HG02588 (cell line): ENCODE results near the gene COG5.

Experiments used
- ATAC-seq: cut with Tn5 transposase; IDR thresholded peaks from one replicate; pipeline ENCODE4 v1.9.1; 2021; ENCODE audit warnings: mild to moderate bottlenecking, moderate library complexity; ENCODE audit not compliant: unreplicated experiment

COG5 gene

DNA sequence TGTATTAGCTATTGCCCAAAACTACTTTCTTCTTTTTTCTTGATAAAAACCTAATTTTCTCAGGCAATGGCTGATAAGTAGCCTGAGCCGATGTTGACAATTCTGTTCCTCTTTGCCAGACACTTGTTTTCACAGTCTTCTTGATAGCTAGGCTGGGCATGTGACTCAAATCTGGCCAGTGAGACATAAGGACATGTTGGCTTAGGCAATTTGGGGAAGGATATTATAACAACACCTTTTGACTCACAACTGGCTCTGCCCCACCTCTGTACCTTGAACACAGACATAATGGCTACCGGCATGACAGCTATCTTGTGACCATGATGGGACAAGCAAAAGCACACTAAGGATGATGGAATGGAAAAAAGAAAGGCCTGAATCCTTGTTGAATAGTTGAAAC is 166.7 kb downstream of the COG5 start:
- ATAC-seq: no peak

GRCh38 chr7:107396081-107396480 is 167.6 kb downstream of the COG5 start:
- ATAC-seq: no peak

- ATAC-seq: no peak
Measured at GRCh38 chr7:107394831-107395230, 168.9 kb downstream of the COG5 start.

- ATAC-seq: no peak
Measured at GRCh38 chr7:107394276-107394675, 169.4 kb downstream of the COG5 start.

DNA sequence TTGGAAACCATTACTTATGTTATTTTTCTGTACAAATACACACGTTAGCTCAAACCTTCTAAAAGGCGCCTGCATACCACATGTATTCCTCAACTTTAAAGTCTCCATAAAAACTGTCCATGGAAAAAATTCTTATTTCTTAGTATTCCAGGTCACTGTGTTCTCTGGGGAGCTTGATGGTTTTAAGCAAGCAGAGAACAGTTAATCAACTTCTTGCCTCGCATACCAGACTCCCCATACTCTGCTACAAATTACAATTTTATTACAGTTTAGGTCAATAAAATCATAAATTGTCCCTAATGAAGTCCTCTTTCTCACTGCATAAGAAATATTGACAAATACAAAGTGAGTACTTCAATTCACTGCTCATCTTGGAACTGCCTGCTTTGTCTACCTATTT is 170.9 kb downstream of the COG5 start:
- no peak for ATAC-seq

DNA sequence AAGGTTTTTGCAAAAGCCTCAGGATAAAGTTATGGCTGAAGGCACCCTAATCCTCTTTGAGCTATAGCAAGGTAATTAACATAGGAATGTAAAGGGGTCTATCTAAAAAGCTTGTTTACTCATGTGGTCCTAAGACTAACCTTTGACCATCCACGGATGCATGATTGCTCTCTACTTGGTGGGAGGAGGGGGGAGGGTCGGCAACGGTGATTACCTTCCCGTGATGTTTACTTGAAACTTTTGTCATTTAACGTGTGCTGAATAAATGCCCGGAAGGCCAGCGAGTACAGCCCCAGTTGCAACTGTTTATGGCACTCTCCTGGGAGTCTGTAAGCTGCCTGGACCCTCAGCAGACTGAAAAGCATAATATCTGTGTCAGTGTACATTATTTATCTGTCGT is 172.8 kb downstream of the COG5 start:
- ATAC-seq: no peak

- ATAC-seq: no peak
Measured at GRCh38 chr7:107388604-107389003, 175.1 kb downstream of the COG5 start.

DNA sequence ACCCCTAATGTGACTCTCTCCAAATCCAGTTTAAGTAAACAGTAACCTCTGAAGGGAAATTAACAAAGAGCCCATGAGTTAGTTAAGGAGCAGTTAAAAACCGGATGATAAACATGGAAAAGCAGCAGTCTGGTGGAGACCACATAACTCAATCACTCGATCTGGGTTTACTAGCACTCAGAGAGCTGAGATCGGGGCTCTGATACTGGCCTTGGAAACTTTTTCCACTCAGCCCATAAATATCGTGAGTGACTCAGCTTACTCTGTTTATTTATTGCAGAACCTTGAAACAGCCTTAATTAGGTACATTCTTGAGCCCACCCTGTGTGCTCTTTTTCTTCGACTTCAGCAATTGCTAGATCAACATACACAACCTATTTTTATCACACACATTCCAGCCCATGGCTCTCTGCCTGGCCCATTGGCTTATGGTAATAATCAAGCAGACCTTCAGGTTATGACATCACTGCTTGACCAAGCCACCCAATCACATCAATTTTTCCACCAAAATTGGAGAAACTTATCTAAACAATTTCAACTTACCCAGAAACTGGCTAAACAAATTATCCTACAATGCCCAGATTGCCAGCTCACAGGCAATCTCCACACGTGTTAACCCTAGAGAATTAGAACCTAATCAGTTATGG is 176.0 kb downstream of the COG5 start:
- ATAC-seq: no peak

DNA sequence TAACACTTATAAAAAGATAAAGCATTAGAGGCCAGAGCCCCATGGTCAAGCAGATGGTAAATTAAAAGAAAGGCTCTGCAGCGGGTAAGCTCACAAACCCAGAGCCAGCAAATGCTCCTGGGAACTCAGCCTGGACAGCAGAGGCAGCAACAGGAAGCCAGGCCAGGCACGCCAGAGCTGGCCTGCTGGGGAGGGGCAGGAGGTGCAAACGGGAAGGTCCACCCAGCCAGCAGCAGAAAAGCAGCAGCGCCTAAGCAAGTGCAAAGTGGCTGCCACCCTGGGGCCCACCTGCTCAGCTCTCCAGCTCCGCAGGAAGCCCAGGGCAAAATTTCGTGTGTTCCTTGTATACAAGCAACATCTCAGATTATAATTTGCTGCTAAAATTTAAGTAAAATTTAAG is 176.6 kb downstream of the COG5 start:
- no peak for ATAC-seq

DNA sequence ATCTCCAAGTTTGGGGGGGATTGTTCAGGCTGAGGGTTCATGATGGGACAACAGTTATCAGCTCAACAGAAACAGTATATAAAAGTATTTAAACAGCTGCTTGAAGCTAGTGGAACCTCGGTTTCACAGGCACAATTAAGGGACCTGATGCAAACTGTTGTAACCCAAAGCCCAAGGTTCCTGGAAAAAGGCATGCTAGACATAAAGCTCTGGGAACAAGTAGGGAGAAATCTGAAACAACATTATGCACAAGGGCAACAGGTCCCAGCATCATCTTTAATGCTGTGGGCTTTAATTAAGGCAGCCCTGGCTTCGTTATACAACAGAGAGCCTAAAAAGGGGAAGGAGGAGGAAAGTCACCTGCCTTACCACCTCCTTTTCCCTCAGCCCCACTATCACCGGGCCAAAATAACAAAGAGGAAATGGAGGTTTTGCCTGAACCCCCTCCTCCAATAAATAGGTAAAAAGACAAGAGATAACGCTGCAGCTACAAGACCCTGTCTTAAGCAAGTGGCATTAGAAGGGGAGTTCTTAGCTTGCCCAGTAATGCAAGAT is 177.1 kb downstream of the COG5 start:
- no peak for ATAC-seq

GRCh38 chr7:107384025-107384424 is 179.7 kb downstream of the COG5 start:
- no peak for ATAC-seq

DNA sequence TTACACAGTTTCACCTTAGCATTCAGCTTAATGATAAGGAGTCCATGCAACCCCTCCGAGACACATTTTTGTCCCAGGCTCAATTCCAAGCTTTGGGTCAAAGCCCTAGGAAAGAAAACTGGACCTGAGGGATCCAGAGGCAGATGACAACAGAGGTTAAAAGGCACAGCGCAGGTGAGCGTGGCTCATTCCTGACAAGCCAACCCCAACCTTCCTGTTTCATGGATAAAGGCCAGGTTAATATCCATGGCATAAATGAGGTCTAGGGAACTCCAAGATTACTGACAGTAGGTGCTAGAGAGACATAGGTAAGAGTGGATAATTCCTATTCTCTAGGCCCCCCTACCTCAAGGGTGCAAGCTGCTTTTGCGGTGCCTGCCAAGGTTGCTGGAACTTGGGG is 180.5 kb downstream of the COG5 start:
- no peak for ATAC-seq

- no peak for ATAC-seq
Measured at GRCh38 chr7:107381453-107381852, 182.3 kb downstream of the COG5 start.

- ATAC-seq: no peak
Measured at GRCh38 chr7:107373354-107373753, 190.4 kb downstream of the COG5 start.

GRCh38 chr7:107372298-107372697 is 191.4 kb downstream of the COG5 start:
- ATAC-seq: no peak

DNA sequence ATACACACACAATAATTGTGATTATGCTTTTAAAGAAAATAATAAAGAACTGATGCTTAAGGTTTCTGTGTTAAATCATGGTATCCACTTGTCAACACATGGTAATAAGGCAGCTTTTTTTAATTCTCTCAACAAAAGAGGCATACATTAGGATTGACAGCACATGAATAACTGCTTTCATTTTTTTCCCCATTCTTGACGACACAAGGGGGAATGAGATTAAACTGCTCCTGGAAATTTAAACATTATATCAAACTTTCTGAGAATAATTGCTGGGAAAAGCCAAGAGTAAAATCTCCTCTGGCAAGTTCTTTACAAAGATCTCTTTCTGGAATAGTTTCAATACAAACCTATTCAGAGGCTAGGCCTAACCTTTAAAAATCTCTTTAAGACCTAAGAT is 192.9 kb downstream of the COG5 start:
- ATAC-seq: no peak

- no peak for ATAC-seq
Measured at GRCh38 chr7:107364787-107365186, 198.9 kb downstream of the COG5 start.

GRCh38 chr7:107359520-107360316 is 204.0 kb downstream of the COG5 start:
- ATAC-seq: no peak

- ATAC-seq: no peak
Measured at GRCh38 chr7:107355616-107356015, 208.1 kb downstream of the COG5 start.

- no peak for ATAC-seq
Measured at GRCh38 chr7:107354640-107355039, 209.1 kb downstream of the COG5 start.

DNA sequence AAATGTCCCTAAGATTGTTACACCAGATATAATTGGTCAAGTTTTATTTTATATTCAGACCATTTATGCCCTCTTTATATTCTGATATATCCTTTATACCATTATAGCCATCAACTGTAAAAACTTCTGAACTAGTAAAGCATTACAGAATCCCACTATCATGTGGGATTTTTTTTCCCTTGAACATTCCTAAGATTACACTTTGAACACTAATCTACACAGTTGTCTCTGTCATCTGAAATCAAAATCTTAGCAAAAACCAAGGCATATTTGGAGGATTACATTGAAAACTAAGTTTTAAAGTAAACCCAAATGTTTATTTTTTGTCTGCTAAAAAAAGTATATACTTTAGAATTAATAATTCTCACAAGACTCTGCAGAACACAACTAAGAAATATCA is 210.0 kb downstream of the COG5 start:
- no peak for ATAC-seq

- no peak for ATAC-seq
Measured at GRCh38 chr7:107345898-107346297, 217.8 kb downstream of the COG5 start.
